ENCODE data around the gene PSMD1. TPM values are rescaled to one million over a fixed set of nuclear protein-coding genes. Genes with fewer than 3 reads are reported as not detected.

The PSMD1 gene
- total and polyA plus RNA-seq, 12 donors = 38.9 to 226 (median 86.3) TPM

- intact Hi-C loops (cut with DNase I) = no loop called here
- Histone ChIP-seq H3K4me1 (replicated peaks in 1 of 2) (peaks cover 0 to 62% of the 10 kb centered on the region in 2 donors), H3K27me3 (no peaks in the 10 kb centered on the region), H3K36me3 (replicated peaks in 1 of 2) (no peaks in the 10 kb centered on the region), H3K9me3 (replicated peaks in 1 of 3) (no peaks in the 10 kb centered on the region), H3K4me3 (no peak overlapping the region), H3K27ac (peak overlapping the region in 1 of 5 donors; percentile 8)
- no peak for DNase-seq
- TF ChIP-seq CTCF (IDR thresholded peaks at IDR 0.05) (no peak), POLR2A (IDR thresholded peaks at IDR 0.05) (no peak)
- WGBS, 4 donors = 49 to 72% (median 51%) methylated on average over 1 of the region's 1 CpG
These were observed 71.3 kb downstream of the PSMD1 start for GRCh38 chr2:231127936-231128335.

GRCh38 chr2:231128541-231128940 lies 71.9 kb downstream of the PSMD1 start:
- H3K27ac ChIP-seq = peak overlapping the region in 1 of 5 donors; percentile 8
- H3K36me3 ChIP-seq (replicated peaks in 1 of 2) = no peaks in the 10 kb centered on the region
- H3K4me3 ChIP-seq = no peak overlapping the region
- no peak for TF ChIP-seq POLR2A (IDR thresholded peaks at IDR 0.05)
- no peak for TF ChIP-seq CTCF (IDR thresholded peaks at IDR 0.05)
- no peak for DNase-seq
- intact Hi-C loops (cut with DNase I) = no loop called here
- peaks cover 0 to 61% of the 10 kb centered on the region in 2 donors for H3K4me1 ChIP-seq (replicated peaks in 1 of 2)
- H3K9me3 ChIP-seq (replicated peaks in 1 of 3) = no peaks in the 10 kb centered on the region
- no peaks in the 10 kb centered on the region for H3K27me3 ChIP-seq

GRCh38 chr2:231129216-231129615 lies 72.5 kb downstream of the PSMD1 start:
- H3K9me3 ChIP-seq (replicated peaks in 1 of 3) = no peaks in the 10 kb centered on the region
- no peaks in the 10 kb centered on the region for H3K27me3 ChIP-seq
- H3K4me3 ChIP-seq = no peak overlapping the region
- intact Hi-C loops (cut with DNase I) = no loop called here
- no peak overlapping the region for H3K27ac ChIP-seq
- peaks cover 0 to 59% of the 10 kb centered on the region in 2 donors for H3K4me1 ChIP-seq (replicated peaks in 1 of 2)
- WGBS, 4 donors = 92 to 98% (median 96%) methylated on average over 1 of the region's 1 CpG
- H3K36me3 ChIP-seq (replicated peaks in 1 of 2) = no peaks in the 10 kb centered on the region
- no peak for DNase-seq
- TF ChIP-seq POLR2A (IDR thresholded peaks at IDR 0.05) (no peak), CTCF (IDR thresholded peaks at IDR 0.05) (no peak)

- no peaks in the 10 kb centered on the region for H3K27me3 ChIP-seq
- H3K4me3 ChIP-seq = no peak overlapping the region
- intact Hi-C loops (cut with DNase I) = no loop called here
- peaks cover 0 to 56% of the 10 kb centered on the region in 2 donors for H3K4me1 ChIP-seq (replicated peaks in 1 of 2)
- H3K27ac ChIP-seq = no peak overlapping the region
- H3K9me3 ChIP-seq (replicated peaks in 1 of 3) = no peaks in the 10 kb centered on the region
- H3K36me3 ChIP-seq (replicated peaks in 1 of 2) = no peaks in the 10 kb centered on the region
- TF ChIP-seq CTCF (IDR thresholded peaks at IDR 0.05) (no peak), POLR2A (IDR thresholded peaks at IDR 0.05) (no peak)
- no peak for DNase-seq
- WGBS, 4 donors = 82 to 89% (median 84%) methylated on average over 6 of the region's 6 CpGs
These were observed 73.8 kb downstream of the PSMD1 start for GRCh38 chr2:231130336-231131056.

Measured in adrenal gland (tissue), 12 donors.